GM21825 (cell line): ENCODE results near the gene MPRIP.
A peak's percentile ranks its signal among the peaks of the same experiment; 100 is the strongest.
"Not testable (repeated sequence)": the region's sequence is repeated elsewhere in the genome, so short reads cannot be mapped to it uniquely, and the experiment has no call there.

Experiments
- ATAC-seq: cut with Tn5 transposase; IDR thresholded peaks from one replicate; pipeline ENCODE4 v1.9.1; 2021; ENCODE audit warnings: mild to moderate bottlenecking, moderate library complexity; ENCODE audit not compliant: unreplicated experiment

MPRIP gene

GRCh38 chr17:17180741-17181525 is 138.7 kb downstream of the MPRIP start:
- ATAC-seq, result no peak

DNA sequence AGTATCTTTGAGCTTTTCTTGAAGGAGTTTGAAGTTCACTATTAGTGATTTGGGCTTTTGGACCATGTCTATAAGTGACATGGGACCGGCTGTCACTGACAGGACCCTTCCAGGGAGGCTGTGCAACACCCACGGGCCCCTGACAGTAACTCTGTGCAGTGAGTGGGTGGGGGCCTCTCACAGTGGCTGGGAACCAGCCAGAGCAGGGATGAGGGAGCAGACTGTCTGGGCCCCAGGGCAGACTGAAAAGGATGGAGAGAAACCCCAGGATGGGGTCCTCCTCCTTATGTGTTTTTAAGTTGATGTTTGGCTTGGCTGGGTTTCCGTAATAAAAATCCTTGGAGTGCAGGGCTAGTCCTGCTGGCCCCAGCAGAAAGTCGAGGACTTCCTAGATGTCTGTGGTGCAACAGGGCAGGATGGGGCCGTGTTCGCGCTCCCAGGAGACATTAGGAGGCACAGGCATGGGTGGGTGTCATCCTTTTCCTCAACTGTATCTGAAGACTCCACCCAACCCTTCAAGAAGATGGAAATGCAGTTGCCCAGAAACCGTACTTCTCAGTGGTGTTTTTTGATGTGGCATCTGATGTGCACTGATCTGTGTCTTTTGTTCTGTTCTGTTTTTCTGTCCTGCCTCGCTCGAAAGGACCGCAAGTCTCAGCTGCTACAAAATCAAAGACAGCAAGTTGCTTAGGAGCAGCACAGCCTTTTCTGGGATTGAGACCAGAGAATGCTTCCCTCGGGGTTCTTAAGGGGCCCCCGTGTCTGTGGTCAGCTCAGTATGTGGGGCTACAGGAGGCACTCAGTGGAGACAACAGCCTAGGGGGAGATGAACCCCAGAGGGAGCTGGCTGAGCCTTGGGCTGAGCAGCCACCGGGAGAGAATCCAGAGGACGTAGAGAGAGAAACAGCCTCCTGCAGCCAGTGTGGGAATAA is 139.7 kb downstream of the MPRIP start:
- peak; percentile 47 for ATAC-seq

DNA sequence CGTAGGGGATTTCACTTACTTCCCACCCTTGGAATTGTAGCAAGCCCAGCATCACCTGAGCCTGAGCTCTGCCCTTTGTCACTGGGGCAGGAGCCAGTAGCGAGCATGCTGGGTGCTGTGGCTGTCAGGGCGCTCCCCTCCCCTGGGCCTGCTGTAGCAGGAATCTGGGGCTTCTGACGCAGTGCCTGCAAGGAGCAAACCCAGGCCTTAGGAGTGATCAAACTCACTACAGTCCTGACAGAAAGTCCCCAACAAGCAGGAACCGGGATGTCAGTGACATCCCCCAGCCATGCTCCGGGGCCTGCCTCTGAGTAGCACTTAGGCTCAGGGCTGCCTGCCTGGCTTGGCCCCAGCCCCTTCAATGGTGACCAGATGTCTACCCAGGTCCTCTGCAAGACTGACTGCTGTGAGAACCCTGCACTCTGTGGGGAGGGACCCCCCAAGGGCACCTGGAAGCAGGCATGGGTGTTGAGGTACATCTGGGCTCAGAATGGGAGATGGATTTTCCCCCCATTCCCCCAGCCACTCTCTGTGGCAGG is 140.4 kb downstream of the MPRIP start:
- peak; percentile 2 for ATAC-seq

GRCh38 chr17:17183744-17184143 is 141.5 kb downstream of the MPRIP start:
- ATAC-seq, result no peak

- ATAC-seq, result not testable (repeated sequence)
Measured at GRCh38 chr17:17184985-17185757, 142.9 kb downstream of the MPRIP start.

DNA sequence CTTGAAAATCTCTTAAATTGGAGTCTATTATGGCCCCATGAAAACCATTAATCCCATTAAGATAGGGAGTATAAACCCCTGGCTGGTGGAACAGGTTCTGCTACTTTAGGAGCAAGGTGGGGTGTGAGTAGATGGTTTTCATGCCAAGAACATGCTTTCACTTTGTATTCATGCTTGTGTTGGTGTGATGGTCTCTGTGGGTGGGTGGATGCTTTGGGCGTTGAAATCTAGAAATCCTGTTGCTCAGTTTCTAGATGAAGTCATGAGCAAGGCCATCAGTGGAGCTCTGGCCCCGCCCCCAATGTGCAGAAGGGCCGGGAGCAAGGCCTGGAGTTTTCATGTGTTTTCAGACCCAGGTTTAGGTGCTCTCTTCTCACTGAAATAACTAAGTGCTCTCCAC is 143.8 kb downstream of the MPRIP start:
- no peak for ATAC-seq

DNA sequence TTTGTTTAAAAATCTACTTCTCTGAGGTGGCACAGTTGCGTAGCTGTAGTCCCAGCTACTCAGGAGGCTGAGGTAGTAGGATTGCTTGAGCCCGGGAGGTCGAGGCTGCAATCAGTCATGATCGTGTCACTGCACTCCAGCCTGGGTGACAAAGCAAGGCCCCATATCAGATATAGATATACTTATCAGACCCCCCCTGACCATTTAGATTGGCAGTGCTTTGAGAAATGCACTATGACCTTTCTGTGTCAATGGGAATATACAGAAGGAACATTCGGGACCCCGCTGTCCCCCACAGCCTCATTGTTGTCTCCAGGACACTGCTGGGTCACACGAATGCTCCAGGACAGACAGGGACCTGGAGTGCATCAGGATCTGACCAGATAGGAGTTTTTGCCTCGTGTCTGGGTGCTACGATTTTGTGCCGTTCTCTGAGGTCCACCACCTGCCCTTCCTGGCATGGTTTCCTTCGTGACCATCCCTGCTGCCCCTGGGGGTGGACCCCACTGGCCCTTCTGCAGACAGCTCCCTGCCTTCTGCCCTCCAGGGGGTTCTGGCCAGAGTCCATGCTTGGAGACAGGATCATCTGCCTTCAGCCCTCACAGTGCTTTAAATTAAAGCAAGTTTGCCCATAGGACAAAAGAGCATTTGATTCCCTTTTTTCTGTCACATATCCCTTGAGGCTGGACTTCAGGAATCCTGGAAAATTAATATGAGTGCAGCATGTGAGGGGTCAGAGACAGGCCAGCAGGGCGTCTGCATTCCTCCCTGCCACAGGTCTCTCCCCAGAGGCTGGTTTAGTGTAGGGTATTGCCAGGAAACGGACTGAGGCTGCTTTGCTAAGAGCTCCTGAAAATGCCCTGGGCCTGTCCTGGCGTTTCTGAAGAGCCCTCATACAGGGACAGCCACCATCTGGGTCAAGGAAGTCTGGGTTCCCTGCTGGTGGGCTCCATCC is 144.6 kb downstream of the MPRIP start:
- no peak for ATAC-seq

DNA sequence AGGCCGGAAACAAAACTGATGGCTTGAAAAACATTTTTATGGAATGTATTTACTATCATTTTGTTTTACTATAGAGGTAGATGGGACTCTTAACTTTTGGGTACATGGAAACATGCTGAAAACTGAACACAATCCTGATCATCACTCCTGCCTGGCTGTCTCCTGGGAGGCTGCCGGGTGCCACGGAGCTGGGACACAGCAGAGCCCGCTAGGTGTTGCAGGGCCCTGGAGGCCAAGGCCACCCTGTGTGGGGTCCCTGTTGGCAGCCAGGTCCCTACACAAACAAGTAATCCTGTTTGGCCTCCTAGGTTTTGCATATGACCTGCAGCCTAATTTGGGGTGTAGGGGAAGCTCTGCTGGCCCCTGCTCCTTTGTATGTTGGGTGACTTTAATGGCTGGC is 146.3 kb downstream of the MPRIP start:
- no peak for ATAC-seq

DNA sequence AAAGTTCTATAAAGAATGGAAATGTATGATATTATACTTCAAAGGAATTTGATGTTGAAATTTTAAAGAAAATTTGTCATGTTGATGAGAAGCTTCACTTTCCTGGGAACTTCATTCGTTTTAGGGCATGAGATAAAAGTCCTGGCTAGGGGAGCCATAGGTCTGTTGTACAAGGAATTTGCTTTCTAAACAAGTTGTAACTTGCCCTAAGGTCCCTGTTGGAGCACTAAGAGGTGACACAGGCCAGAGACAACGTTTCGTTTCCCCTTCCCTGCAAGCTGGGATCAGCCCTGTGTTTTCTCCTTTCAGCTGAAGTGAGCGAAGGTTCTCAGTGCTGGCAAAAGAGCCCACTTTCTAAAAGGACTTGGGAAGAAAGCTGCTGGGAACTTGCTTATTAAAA is 147.3 kb downstream of the MPRIP start:
- ATAC-seq, result no peak

DNA sequence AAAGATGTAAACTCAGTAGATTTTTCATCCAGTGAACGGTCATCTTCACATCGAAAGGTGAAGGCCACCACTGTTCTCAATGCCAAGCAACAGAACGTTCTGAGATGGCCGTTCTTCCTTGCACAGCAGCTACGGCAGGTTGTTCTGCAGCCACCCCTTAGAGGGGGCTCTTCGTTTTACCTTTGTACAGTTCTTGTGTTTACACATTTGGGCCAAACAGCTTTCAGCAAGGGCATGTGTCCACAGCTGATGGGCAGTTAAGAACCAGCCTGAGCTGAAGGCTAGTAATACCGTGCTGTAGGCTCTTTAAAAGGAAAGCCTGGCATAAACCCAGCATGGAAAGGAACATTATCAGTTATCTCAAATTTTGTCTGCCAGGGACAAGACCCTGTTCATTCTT is 147.9 kb downstream of the MPRIP start:
- ATAC-seq, result no peak

DNA sequence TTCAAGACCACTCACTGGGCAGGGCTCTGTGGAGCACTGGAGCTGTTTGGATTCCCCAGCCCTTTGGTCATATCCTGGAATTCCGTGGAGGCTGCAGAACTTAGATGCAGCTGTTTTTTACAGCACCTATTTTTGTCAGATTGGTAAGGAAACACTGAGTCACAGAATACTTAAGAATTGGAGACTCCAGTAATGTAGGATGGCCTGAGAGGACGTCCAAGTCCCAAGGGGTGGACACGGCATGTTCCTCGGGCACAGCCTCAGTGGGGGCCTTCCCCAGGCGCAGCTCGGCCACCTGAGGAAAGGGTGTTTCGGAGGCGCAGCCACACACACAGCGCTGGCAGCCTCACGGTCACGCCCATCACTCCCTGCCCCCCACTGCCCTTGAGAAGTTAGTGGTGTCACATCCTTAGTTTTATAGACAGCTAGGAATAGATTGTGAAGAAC is 149.1 kb downstream of the MPRIP start:
- no peak for ATAC-seq

DNA sequence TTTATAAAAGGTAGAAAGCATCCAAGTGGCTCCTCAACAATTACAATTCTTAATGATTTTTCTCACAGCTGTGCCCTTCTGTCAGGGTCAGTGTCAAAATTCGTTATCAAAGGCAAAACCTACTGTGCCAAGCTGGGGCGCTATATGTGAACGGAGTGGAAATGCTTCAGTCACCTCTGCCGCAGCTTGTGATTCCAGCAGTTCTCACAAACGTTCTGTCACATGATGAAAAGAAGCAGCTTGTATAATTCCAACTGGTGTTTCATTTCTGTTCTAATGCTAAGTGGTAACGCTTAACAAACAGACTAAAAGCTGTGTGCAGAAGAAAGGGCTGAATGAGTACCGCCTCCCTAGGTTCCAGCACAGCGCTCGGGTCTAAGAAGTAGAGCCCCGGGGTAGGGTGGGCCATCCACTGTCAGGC is 149.7 kb downstream of the MPRIP start:
- ATAC-seq, result no peak

GRCh38 chr17:17195466-17195865 is 153.2 kb downstream of the MPRIP start:
- ATAC-seq, result not testable (repeated sequence)

DNA sequence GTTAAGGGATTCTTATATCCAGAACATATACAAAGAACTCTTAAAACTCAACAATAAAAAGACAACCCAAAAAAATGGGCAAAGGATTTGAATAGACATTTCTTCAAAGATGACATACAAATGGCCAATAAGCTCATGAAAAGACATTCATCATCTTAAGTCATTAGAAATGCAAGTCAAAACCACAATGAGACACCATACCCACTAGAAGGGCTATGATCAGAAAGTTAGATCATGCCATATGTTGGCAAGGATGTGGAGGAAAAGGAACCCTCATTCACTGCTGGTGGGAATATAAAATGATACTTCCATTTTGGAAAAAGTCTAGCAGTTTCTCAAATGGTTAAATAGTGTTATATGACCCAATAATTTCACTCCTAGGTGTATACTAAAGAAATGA is 154.5 kb downstream of the MPRIP start:
- no peak for ATAC-seq

GRCh38 chr17:17198281-17198680 is 156.0 kb downstream of the MPRIP start:
- ATAC-seq, result no peak

- no peak for ATAC-seq
Measured at GRCh38 chr17:17200311-17200710, 158.1 kb downstream of the MPRIP start.

- ATAC-seq, result no peak
Measured at GRCh38 chr17:17200831-17201230, 158.6 kb downstream of the MPRIP start.

DNA sequence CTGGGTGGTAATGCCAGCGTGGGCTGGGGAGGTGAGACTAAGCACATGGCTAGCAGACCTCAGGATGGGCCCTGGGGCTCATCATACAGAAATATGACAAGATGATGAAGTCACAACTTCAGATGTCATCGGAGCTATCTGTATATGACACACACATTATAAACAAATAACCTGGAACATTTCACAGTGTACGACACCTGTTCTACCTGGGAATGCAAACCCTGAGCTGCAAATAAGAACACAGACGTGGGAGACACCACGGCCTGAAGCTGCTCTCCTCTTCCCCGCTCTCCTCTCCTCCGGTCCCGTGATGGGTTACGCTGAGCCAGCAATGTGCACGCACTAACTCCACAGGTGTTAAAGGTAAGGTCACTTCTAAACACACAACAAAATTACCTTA is 159.0 kb downstream of the MPRIP start:
- no peak for ATAC-seq

GRCh38 chr17:17201907-17202306 is 159.7 kb downstream of the MPRIP start:
- no peak for ATAC-seq
